HFFc6 (cell line): ENCODE results near the gene PDE4B. TPM values are rescaled to one million over a fixed set of nuclear protein-coding genes. Genes with fewer than 3 reads are reported as not detected.
"Not testable (repeated sequence)": the region's sequence is repeated elsewhere in the genome, so short reads cannot be mapped to it uniquely, and the experiment has no call there.

ENCODE experiments used
- DNase-seq: peaks from one replicate; pipeline ENCODE4 v3.0.0-alpha.2; 2018
- H3K27ac Mint-ChIP-seq: 2 replicates; pipeline ENCODE4 v1.8.0; 2020; ENCODE audit warnings: mild to moderate bottlenecking, mixed read lengths
- H3K27me3 Mint-ChIP-seq: 2 replicates; pipeline ENCODE4 v1.8.0; 2021; ENCODE audit warnings: mild to moderate bottlenecking, moderate library complexity, mixed read lengths; ENCODE audit not compliant: insufficient read depth
- H3K36me3 Mint-ChIP-seq: 2 replicates; pipeline ENCODE4 v1.8.0; 2021; ENCODE audit warnings: low read depth, mixed read lengths
- H3K4me1 Mint-ChIP-seq: 2 replicates; pipeline ENCODE4 v1.8.0; 2020; ENCODE audit warnings: low read depth, mixed read lengths
- H3K4me3 Mint-ChIP-seq: 2 replicates; pipeline ENCODE4 v1.8.0; 2020; ENCODE audit warnings: mild to moderate bottlenecking, moderate library complexity, mixed read lengths
- H3K9me3 Mint-ChIP-seq: 2 replicates; pipeline ENCODE4 v1.8.0; 2020; ENCODE audit warnings: mild to moderate bottlenecking, mixed read lengths
- total RNA-seq, 6 experiments: library from RNA; stranded (reverse); fragmentation: NEBNext Ultra II Directional; extraction: Animal tissue kit (Norgen Biotek cat#: 25700); gene quantifications; 2 replicates in 1 of 6; 3 replicates in 5 of 6; pipeline ENCODE4 v1.2.3, GENCODE V29; 2021
- TF ChIP-seq, protein P1 (sequence below): fragments of 200-600 bp; sonication (generic); IDR thresholded peaks from 2 replicates; pipeline ENCODE4 v1.5.0; 2021; ENCODE audit warnings: antibody characterized with exemption, mild to moderate bottlenecking

Gene PDE4B
- total RNA-seq, 6 experiments from 2014 or later = 34.9 to 57.6 (median 42.8) TPM

GRCh38 chr1:66003690-66004089, 211.0 kb downstream of the PDE4B start:
- DNase-seq = no peak
- Mint-ChIP-seq H3K4me3 (no peak overlapping the region), H3K27me3 (peaks cover 6% of the 10 kb centered on the region; the same call in 1 of the 2 replicates), H3K4me1 (no peaks in the 10 kb centered on the region), H3K27ac (no peak overlapping the region), H3K36me3 (no peaks in the 10 kb centered on the region), H3K9me3 (no peaks in the 10 kb centered on the region)
- TF ChIP-seq, protein P1, sequence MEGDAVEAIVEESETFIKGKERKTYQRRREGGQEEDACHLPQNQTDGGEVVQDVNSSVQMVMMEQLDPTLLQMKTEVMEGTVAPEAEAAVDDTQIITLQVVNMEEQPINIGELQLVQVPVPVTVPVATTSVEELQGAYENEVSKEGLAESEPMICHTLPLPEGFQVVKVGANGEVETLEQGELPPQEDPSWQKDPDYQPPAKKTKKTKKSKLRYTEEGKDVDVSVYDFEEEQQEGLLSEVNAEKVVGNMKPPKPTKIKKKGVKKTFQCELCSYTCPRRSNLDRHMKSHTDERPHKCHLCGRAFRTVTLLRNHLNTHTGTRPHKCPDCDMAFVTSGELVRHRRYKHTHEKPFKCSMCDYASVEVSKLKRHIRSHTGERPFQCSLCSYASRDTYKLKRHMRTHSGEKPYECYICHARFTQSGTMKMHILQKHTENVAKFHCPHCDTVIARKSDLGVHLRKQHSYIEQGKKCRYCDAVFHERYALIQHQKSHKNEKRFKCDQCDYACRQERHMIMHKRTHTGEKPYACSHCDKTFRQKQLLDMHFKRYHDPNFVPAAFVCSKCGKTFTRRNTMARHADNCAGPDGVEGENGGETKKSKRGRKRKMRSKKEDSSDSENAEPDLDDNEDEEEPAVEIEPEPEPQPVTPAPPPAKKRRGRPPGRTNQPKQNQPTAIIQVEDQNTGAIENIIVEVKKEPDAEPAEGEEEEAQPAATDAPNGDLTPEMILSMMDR = no peak

- H3K9me3 Mint-ChIP-seq, H3K36me3 Mint-ChIP-seq, H3K4me3 Mint-ChIP-seq, H3K27me3 Mint-ChIP-seq, H3K4me1 Mint-ChIP-seq, DNase-seq, H3K27ac Mint-ChIP-seq: not testable (repeated sequence)
Measured at GRCh38 chr1:66006534-66006933, 213.8 kb downstream of the PDE4B start.

DNA sequence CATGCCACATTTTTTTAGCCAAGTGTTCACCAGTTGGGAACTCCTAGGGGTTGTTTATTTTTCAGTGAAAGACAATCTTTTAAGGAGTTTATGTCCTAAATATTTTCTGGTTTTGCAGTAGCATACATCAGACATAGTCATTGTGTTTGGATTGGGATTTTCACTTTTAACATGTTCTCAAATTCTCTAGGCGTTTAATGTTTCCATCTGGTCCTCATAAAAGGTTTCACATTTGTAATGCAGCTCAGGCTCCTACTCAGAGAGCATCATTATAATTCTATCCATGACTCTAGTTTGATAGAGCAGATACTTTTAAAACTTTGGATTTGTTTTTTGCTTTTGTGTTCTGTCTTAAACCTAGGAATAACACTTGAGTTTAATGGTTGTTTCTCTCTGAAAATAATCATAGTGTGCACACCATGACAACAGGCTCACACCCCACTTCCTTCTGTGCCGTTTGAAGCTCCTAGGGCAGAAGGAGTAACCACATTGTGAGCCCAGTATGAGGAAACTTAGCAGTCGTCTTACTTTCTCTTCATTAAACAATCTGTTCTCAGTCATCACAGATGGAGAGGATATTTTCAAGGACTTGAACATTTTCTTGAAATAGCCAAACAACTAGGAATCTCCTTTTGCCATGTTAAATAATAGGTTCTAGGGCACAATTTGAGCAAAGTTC, 219.6 kb downstream of the PDE4B start:
- H3K27ac Mint-ChIP-seq = no peak overlapping the region
- no peaks in the 10 kb centered on the region for H3K4me1 Mint-ChIP-seq
- no peaks in the 10 kb centered on the region for H3K9me3 Mint-ChIP-seq
- no peak for DNase-seq
- H3K4me3 Mint-ChIP-seq = no peak overlapping the region
- peaks cover 5% of the 10 kb centered on the region; the same call in 1 of the 2 replicates for H3K27me3 Mint-ChIP-seq
- no peaks in the 10 kb centered on the region for H3K36me3 Mint-ChIP-seq
- TF ChIP-seq, protein P1 = no peak

DNA sequence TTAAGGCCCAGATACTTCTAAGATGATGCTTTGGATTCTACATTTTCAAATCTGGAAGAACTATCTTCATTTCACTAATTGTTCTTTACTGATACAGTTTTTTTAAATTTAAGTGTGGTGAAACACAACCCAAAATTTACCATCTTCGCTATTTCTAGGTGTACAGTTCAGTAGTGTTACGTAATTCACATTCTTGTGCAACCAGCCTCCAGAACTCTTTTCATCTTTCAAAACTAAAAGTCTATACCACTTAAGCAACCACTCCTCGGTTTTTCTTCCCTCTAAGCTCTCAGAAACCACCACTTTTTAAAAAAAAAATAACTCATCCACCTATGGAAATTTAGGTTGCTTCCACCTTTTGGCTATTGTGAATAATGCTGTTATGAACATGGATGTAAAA, 220.7 kb downstream of the PDE4B start:
- H3K27me3 Mint-ChIP-seq = peaks cover 5% of the 10 kb centered on the region
- no peak overlapping the region for H3K27ac Mint-ChIP-seq
- DNase-seq = no peak
- TF ChIP-seq, protein P1 = no peak
- no peak overlapping the region for H3K4me3 Mint-ChIP-seq
- no peaks in the 10 kb centered on the region for H3K36me3 Mint-ChIP-seq
- no peaks in the 10 kb centered on the region for H3K9me3 Mint-ChIP-seq
- H3K4me1 Mint-ChIP-seq = no peaks in the 10 kb centered on the region

DNA sequence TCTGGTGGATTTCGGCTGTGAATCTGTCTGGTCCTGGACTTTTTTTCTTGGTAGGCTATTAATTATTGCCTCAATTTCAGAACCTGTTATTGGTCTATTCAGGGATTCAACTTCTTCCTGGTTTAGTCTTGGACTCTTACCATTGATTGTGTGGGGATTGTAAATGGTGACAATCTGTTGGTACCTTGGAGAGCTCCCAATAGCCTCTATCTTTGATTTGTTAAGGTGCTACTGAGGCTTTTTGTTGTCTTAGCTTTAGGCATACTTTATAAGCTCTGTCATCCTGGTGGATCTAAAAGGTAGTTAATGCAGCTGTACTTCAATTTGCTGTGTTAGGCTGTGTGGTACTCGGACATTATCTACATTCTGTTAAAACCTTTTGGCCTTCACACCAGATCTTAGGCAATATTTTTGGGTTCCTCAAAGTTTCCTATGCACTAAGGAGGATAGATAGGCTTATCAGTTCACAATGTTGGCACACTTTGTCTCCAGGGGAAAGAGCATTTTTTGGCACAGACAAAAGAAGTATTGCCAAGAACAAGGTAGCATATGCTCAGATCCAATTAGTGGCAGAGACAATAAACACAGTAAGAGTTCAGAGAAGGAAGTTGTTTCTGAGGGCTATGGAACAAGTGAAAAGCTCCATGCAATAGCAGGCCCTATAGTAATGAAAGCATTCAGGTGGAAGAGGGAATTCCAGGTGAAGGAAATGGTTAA, 230.4 kb downstream of the PDE4B start:
- Mint-ChIP-seq H3K27me3 (no peaks in the 10 kb centered on the region), H3K36me3 (no peaks in the 10 kb centered on the region)

More for the DNA sequence above, 230.4 kb downstream of the PDE4B start:
- Mint-ChIP-seq H3K4me1 (no peaks in the 10 kb centered on the region), H3K27ac (no peak overlapping the region), H3K4me3 (no peak overlapping the region), H3K9me3 (no peaks in the 10 kb centered on the region)
- TF ChIP-seq, protein P1 = no peak
- no peak for DNase-seq
